GM23338 (cell line): ENCODE measurements around the gene CLDN9. TPM values are rescaled to one million over a fixed set of nuclear protein-coding genes. Genes with fewer than 3 reads are reported as not detected.
A peak's percentile ranks its signal among the peaks of the same experiment; 100 is the strongest.

ENCODE experiments used
- ATAC-seq: fragments of 200-7000 bp; cut with Tn5 transposase; 3 replicates; pipeline ENCODE4 v1.9.1; 2020
- DNase-seq: peaks from one replicate; pipeline ENCODE4 v3.0.0-alpha.2; 2015; ENCODE audit warnings: low spot score
- H2AFZ ChIP-seq: fragments of 200-600 bp; sonication (generic); 2 replicates; pipeline ENCODE4 v1.8.0; 2016; ENCODE audit warnings: antibody characterized with exemption, mild to moderate bottlenecking, moderate library complexity
- H3F3A ChIP-seq: fragments of 200-600 bp; sonication (generic); replicated peaks from 2 replicates; pipeline ENCODE4 v1.8.0; 2017; ENCODE audit warnings: antibody characterized with exemption, mixed run types, low read depth
- H3K27ac ChIP-seq: fragments of 200-600 bp; sonication (generic); 2 replicates; pipeline ENCODE4 v1.6.1; 2016; ENCODE audit warnings: low read depth
- H3K27me3 ChIP-seq: fragments of 200-600 bp; sonication (generic); 2 replicates; pipeline ENCODE4 v1.8.0; 2016; ENCODE audit warnings: mild to moderate bottlenecking, mixed run types, moderate library complexity; ENCODE audit not compliant: insufficient read depth
- H3K36me3 ChIP-seq: fragments of 200-600 bp; sonication (generic); 2 replicates; pipeline ENCODE4 v1.8.0; 2016; ENCODE audit warnings: mild to moderate bottlenecking; ENCODE audit not compliant: insufficient read depth
- H3K4me1 ChIP-seq: fragments of 200-600 bp; sonication (generic); 2 replicates; pipeline ENCODE4 v1.8.0; 2016; ENCODE audit warnings: mild to moderate bottlenecking, moderate library complexity; ENCODE audit not compliant: insufficient read depth
- H3K4me2 ChIP-seq: fragments of 200-600 bp; sonication (generic); 2 replicates; pipeline ENCODE4 v1.7.1; 2017; ENCODE audit warnings: mixed run types
- H3K4me3 ChIP-seq: fragments of 200-600 bp; sonication (generic); 2 replicates; pipeline ENCODE4 v1.6.1; 2016; ENCODE audit warnings: mixed run types
- H3K79me2 ChIP-seq: fragments of 200-600 bp; sonication (generic); replicated peaks from 2 replicates; pipeline ENCODE4 v1.8.0; 2017; ENCODE audit warnings: mild to moderate bottlenecking; ENCODE audit not compliant: insufficient read depth
- H3K9me2 ChIP-seq: fragments of 200-600 bp; sonication (generic); 2 replicates; pipeline ENCODE4 v1.8.0; 2017; ENCODE audit not compliant: insufficient read depth
- H4K20me1 ChIP-seq: fragments of 200-600 bp; sonication (generic); replicated peaks from 2 replicates; pipeline ENCODE4 v1.8.0; 2017; ENCODE audit warnings: mild to moderate bottlenecking; ENCODE audit not compliant: insufficient read depth
- H3K27ac Mint-ChIP-seq: 2 replicates; pipeline ENCODE4 v1.8.0; 2020; ENCODE audit warnings: inconsistent platforms, mild to moderate bottlenecking, moderate library complexity, mixed read lengths
- H3K27me3 Mint-ChIP-seq: 3 replicates; pipeline ENCODE4 v1.8.0; 2022; ENCODE audit warnings: low read depth, mild to moderate bottlenecking, moderate library complexity, mixed read lengths, inconsistent platforms; ENCODE audit not compliant: insufficient read depth, poor library complexity
- H3K36me3 Mint-ChIP-seq: 3 replicates; pipeline ENCODE4 v1.8.0; 2021; ENCODE audit warnings: low read depth, mild to moderate bottlenecking, inconsistent platforms, moderate library complexity, mixed read lengths
- H3K4me1 Mint-ChIP-seq: 3 replicates; pipeline ENCODE4 v1.8.0; 2020; ENCODE audit warnings: mild to moderate bottlenecking, inconsistent platforms, mixed read lengths
- H3K4me3 Mint-ChIP-seq: 3 replicates; pipeline ENCODE4 v1.8.0; 2021; ENCODE audit warnings: moderate library complexity, mild to moderate bottlenecking, inconsistent platforms, mixed read lengths
- H3K9me3 Mint-ChIP-seq: 3 replicates; pipeline ENCODE4 v1.8.0; 2020; ENCODE audit warnings: moderate library complexity, mild to moderate bottlenecking, inconsistent platforms, mixed read lengths
- CREB1 ChIP-seq: fragments of 250-450 bp; sonication (Bioruptor Pico); IDR thresholded peaks from 2 replicates; pipeline ENCODE4 v1.5.0; 2020; ENCODE audit warnings: low read depth, mild to moderate bottlenecking, moderate library complexity
- EZH2 ChIP-seq: fragments of 200-600 bp; sonication (generic); IDR thresholded peaks from one replicate; pipeline ENCODE4 v1.8.0; 2017; ENCODE audit warnings: antibody characterized with exemption, mild to moderate bottlenecking, low read depth; ENCODE audit not compliant: unreplicated experiment
- EZH2phosphoT487 ChIP-seq: fragments of 200-600 bp; sonication (generic); IDR thresholded peaks from one replicate; pipeline ENCODE4 v1.8.1; 2018; ENCODE audit warnings: antibody characterized with exemption; ENCODE audit not compliant: unreplicated experiment
- JUNB ChIP-seq: IDR thresholded peaks from one replicate; pipeline ENCODE4 v1.6.1; 2016; ENCODE audit warnings: antibody characterized with exemption; ENCODE audit not compliant: unreplicated experiment
- NANOG ChIP-seq: IDR thresholded peaks from 2 replicates; pipeline ENCODE4 v1.6.1; 2016; ENCODE audit warnings: antibody characterized with exemption, borderline replicate concordance
- POLR2AphosphoS5 ChIP-seq: IDR thresholded peaks from 2 replicates; pipeline ENCODE4 v1.6.1; 2016; ENCODE audit warnings: antibody characterized with exemption, low read depth
- STAT1 ChIP-seq: IDR thresholded peaks from one replicate; pipeline ENCODE4 v1.6.1; 2016; ENCODE audit warnings: antibody characterized with exemption; ENCODE audit not compliant: unreplicated experiment
- ZNF114 ChIP-seq: fragments of 250-450 bp; sonication (Bioruptor Pico); IDR thresholded peaks from 2 replicates; pipeline ENCODE4 v1.5.0; 2020; ENCODE audit warnings: mild to moderate bottlenecking, moderate library complexity
- ZNF331 ChIP-seq: fragments of 250-450 bp; sonication (Bioruptor Pico); IDR thresholded peaks from 2 replicates; pipeline ENCODE4 v1.5.0; 2020; ENCODE audit warnings: low read depth, mild to moderate bottlenecking, moderate library complexity
- polyA plus RNA-seq: library from polyadenylated mRNA; unstranded; fragments of >200 nt; fragmentation: Nextera tagmentation; extraction: Ambion mirVana; gene quantifications from 2 replicates; pipeline ENCODE4 v1.2.1, GENCODE V29; 2016
- total RNA-seq: library from RNA; depleted of rRNA; stranded (reverse); fragments of >200 nt; shearing (Covaris generic); gene quantifications from 2 replicates; pipeline ENCODE4 v1.2.3, GENCODE V29; 2014
- TF ChIP-seq, protein P1 (sequence below), 2 experiments: fragments of 200-600 bp in 1 of 2; sonication (generic) in 1 of 2; conservative IDR thresholded peaks; 2 replicates each; pipeline versions ENCODE4 v1.5.1 to v1.6.1; 2016 to 2017; ENCODE audit warnings: antibody characterized with exemption in 2 of 2, low read depth in 2 of 2, mild to moderate bottlenecking in 2 of 2, moderate library complexity in 1 of 2
- TF ChIP-seq, protein P2 (sequence below): IDR thresholded peaks from 2 replicates; pipeline ENCODE4 v1.6.1; 2016; ENCODE audit warnings: antibody characterized with exemption
- TF ChIP-seq, protein P3 (sequence below): fragments of 250-450 bp; sonication (Bioruptor Pico); IDR thresholded peaks from 2 replicates; pipeline ENCODE4 v1.5.0; 2020; ENCODE audit warnings: mild to moderate bottlenecking, moderate library complexity
- TF ChIP-seq, protein P4 (sequence below): IDR thresholded peaks from one replicate; pipeline ENCODE4 v1.6.1; 2018; ENCODE audit warnings: antibody characterized with exemption; ENCODE audit not compliant: unreplicated experiment

CLDN9 gene
- total and polyA plus RNA-seq, 2 experiments from 2014 or later = 1.8 to 3.0 TPM

DNA sequence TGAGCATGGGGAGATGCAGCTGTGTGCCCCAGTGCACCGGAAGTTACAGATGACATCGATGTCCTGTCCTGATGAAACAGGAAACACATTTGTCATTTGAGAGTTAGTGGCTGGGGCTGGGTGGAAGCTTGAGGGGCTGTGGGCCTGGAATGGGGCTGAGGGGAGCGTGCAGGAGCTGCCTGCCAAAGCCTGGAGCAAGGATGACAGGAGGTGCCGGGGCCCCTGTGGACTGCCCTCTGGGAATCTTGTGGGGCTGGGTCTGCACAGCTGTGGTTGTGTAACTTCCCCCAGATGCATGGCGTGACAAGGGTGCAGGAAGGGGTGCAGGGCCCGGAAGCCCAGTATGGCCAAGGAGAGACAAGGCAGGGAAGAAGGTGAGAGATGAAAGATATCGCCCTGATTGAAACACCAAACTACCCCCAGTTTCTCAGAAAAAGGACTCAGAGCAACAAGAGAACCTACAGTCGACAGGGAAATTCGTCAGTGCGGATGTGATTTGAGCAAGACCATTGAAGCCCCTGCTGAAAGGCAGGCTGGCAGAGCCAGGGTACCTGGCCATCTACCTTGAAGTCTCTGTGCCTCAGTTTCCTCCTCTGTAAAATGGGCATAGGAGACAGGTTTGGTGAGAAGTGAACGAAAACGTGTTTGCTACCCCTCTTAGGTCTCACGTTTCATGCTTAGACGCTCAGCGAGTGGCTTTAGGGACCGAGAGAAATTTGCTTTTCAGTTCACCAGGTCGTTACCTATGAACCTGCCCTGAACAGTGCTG lies 42.4 kb downstream of the CLDN9 start:
- Histone ChIP-seq H3K27ac (no peak overlapping the region), H3K36me3 (no peaks in the 10 kb centered on the region), H3K9me2 (no peaks in the 10 kb centered on the region), H3K4me2 (0 out of 2 replicates have a peak overlapping the region, but pooled peaks have one; percentile 14), H3K4me3 (no peak overlapping the region), H2AFZ (no peak overlapping the region), H3F3A (peaks cover 10% of the 10 kb centered on the region), H4K20me1 (peaks cover 7% of the 10 kb centered on the region; the same call in 1 of the 2 replicates), H3K4me1 (peaks cover 7% of the 10 kb centered on the region), H3K27me3 (peaks cover 5% of the 10 kb centered on the region; the same call in 1 of the 2 replicates), H3K79me2 (no peaks in the 10 kb centered on the region; the same call in 1 of the 2 replicates)
- TF ChIP-seq JUNB (no peak), EZH2phosphoT487 (no peak), CREB1 (CRISPR knock-in tag) (no peak), STAT1 (no peak), POLR2AphosphoS5 (no peak), ZNF331 (CRISPR knock-in tag) (no peak), EZH2 (no peak), ZNF114 (CRISPR knock-in tag) (no peak), NANOG (no peak)
- TF ChIP-seq, protein P1, sequence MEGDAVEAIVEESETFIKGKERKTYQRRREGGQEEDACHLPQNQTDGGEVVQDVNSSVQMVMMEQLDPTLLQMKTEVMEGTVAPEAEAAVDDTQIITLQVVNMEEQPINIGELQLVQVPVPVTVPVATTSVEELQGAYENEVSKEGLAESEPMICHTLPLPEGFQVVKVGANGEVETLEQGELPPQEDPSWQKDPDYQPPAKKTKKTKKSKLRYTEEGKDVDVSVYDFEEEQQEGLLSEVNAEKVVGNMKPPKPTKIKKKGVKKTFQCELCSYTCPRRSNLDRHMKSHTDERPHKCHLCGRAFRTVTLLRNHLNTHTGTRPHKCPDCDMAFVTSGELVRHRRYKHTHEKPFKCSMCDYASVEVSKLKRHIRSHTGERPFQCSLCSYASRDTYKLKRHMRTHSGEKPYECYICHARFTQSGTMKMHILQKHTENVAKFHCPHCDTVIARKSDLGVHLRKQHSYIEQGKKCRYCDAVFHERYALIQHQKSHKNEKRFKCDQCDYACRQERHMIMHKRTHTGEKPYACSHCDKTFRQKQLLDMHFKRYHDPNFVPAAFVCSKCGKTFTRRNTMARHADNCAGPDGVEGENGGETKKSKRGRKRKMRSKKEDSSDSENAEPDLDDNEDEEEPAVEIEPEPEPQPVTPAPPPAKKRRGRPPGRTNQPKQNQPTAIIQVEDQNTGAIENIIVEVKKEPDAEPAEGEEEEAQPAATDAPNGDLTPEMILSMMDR (conservative IDR thresholded peaks at IDR 0.05; ENCODE audit: low read depth in 2 of 2) = no peak
- TF ChIP-seq, protein P2, sequence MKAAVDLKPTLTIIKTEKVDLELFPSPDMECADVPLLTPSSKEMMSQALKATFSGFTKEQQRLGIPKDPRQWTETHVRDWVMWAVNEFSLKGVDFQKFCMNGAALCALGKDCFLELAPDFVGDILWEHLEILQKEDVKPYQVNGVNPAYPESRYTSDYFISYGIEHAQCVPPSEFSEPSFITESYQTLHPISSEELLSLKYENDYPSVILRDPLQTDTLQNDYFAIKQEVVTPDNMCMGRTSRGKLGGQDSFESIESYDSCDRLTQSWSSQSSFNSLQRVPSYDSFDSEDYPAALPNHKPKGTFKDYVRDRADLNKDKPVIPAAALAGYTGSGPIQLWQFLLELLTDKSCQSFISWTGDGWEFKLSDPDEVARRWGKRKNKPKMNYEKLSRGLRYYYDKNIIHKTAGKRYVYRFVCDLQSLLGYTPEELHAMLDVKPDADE = no peak
- TF ChIP-seq, protein P3, sequence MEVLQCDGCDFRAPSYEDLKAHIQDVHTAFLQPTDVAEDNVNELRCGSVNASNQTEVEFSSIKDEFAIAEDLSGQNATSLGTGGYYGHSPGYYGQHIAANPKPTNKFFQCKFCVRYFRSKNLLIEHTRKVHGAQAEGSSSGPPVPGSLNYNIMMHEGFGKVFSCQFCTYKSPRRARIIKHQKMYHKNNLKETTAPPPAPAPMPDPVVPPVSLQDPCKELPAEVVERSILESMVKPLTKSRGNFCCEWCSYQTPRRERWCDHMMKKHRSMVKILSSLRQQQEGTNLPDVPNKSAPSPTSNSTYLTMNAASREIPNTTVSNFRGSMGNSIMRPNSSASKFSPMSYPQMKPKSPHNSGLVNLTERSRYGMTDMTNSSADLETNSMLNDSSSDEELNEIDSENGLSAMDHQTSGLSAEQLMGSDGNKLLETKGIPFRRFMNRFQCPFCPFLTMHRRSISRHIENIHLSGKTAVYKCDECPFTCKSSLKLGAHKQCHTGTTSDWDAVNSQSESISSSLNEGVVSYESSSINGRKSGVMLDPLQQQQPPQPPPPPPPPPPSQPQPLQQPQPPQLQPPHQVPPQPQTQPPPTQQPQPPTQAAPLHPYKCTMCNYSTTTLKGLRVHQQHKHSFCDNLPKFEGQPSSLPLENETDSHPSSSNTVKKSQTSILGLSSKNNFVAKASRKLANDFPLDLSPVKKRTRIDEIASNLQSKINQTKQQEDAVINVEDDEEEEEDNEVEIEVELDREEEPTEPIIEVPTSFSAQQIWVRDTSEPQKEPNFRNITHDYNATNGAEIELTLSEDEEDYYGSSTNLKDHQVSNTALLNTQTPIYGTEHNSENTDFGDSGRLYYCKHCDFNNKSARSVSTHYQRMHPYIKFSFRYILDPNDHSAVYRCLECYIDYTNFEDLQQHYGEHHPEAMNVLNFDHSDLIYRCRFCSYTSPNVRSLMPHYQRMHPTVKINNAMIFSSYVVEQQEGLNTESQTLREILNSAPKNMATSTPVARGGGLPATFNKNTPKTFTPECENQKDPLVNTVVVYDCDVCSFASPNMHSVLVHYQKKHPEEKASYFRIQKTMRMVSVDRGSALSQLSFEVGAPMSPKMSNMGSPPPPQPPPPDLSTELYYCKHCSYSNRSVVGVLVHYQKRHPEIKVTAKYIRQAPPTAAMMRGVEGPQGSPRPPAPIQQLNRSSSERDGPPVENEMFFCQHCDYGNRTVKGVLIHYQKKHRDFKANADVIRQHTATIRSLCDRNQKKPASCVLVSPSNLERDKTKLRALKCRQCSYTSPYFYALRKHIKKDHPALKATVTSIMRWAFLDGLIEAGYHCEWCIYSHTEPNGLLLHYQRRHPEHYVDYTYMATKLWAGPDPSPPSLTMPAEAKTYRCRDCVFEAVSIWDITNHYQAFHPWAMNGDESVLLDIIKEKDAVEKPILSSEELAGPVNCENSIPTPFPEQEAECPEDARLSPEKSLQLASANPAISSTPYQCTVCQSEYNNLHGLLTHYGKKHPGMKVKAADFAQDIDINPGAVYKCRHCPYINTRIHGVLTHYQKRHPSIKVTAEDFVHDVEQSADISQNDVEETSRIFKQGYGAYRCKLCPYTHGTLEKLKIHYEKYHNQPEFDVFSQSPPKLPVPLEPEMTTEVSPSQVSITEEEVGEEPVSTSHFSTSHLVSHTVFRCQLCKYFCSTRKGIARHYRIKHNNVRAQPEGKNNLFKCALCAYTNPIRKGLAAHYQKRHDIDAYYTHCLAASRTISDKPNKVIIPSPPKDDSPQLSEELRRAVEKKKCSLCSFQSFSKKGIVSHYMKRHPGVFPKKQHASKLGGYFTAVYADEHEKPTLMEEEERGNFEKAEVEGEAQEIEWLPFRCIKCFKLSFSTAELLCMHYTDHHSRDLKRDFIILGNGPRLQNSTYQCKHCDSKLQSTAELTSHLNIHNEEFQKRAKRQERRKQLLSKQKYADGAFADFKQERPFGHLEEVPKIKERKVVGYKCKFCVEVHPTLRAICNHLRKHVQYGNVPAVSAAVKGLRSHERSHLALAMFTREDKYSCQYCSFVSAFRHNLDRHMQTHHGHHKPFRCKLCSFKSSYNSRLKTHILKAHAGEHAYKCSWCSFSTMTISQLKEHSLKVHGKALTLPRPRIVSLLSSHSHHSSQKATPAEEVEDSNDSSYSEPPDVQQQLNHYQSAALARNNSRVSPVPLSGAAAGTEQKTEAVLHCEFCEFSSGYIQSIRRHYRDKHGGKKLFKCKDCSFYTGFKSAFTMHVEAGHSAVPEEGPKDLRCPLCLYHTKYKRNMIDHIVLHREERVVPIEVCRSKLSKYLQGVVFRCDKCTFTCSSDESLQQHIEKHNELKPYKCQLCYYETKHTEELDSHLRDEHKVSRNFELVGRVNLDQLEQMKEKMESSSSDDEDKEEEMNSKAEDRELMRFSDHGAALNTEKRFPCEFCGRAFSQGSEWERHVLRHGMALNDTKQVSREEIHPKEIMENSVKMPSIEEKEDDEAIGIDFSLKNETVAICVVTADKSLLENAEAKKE (CRISPR knock-in tag) = no peak
- TF ChIP-seq, protein P4, sequence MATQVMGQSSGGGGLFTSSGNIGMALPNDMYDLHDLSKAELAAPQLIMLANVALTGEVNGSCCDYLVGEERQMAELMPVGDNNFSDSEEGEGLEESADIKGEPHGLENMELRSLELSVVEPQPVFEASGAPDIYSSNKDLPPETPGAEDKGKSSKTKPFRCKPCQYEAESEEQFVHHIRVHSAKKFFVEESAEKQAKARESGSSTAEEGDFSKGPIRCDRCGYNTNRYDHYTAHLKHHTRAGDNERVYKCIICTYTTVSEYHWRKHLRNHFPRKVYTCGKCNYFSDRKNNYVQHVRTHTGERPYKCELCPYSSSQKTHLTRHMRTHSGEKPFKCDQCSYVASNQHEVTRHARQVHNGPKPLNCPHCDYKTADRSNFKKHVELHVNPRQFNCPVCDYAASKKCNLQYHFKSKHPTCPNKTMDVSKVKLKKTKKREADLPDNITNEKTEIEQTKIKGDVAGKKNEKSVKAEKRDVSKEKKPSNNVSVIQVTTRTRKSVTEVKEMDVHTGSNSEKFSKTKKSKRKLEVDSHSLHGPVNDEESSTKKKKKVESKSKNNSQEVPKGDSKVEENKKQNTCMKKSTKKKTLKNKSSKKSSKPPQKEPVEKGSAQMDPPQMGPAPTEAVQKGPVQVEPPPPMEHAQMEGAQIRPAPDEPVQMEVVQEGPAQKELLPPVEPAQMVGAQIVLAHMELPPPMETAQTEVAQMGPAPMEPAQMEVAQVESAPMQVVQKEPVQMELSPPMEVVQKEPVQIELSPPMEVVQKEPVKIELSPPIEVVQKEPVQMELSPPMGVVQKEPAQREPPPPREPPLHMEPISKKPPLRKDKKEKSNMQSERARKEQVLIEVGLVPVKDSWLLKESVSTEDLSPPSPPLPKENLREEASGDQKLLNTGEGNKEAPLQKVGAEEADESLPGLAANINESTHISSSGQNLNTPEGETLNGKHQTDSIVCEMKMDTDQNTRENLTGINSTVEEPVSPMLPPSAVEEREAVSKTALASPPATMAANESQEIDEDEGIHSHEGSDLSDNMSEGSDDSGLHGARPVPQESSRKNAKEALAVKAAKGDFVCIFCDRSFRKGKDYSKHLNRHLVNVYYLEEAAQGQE = no peak
- H3K9me3 Mint-ChIP-seq = peaks cover 4% of the 10 kb centered on the region; the same call in 2 of the 3 replicates
- peak overlapping the region; percentile 16; the same call in 1 of the 3 replicates for H3K4me3 Mint-ChIP-seq
- H3K27me3 Mint-ChIP-seq = peaks cover 14% of the 10 kb centered on the region
- ATAC-seq = no peak
- no peak overlapping the region for H3K27ac Mint-ChIP-seq
- no peak for DNase-seq
- H3K36me3 Mint-ChIP-seq = peaks cover 42% of the 10 kb centered on the region
- H3K4me1 Mint-ChIP-seq = peaks cover 25% of the 10 kb centered on the region
